HG02610 (cell line): ENCODE data around the gene ARPC5L.
"Not testable (repeated sequence)": the region's sequence is repeated elsewhere in the genome, so short reads cannot be mapped to it uniquely, and the experiment has no call there.

Experiments
- ATAC-seq: cut with Tn5 transposase; IDR thresholded peaks from one replicate; pipeline ENCODE4 v1.9.1; 2021; ENCODE audit warnings: mild to moderate bottlenecking, moderate library complexity; ENCODE audit not compliant: unreplicated experiment

ARPC5L gene

DNA sequence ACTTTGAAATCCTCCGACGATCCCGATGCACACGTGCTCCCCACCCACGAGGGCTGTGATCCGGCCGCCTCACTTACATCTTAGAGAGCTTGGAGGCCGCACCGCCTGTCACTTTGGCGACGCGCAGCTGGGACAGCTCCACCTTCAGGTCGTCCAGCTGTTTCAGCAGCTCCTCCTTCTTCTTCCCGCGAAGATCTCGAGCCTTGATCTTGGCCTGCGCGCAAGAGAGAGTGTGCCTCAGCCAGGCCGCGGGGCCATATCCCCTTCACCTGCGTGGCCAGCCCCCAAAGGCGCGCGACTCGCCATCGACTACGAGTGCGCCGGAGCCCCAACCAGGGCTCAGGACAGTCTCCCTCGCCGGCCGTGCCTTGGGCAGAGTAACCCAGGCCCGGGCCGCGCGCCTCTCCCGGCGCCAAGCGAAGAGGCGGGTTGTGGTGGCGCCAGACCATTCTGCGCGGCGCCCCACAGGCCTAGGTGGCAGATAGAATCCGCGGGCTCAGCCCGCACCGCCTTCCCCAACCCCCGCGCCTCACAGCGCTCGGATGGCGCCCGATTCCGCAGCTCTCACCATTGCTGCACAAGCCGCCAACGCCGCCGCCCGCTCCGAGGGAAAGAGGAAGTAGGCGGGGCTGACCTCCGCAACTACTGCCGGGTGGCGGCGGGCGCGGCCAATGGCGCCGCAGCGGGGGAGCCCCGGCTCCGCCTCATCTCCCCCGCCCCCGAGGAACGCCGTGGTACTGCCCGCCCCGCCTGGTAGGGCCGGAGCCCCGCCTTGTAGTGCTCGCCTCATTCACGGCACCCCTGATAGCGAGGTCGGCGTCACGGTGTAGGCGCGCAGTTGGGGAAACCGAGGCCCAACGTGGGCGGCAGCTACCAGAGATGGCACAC, at the start of gene ARPC5L, which contains the start of gene RPL35:
Gene ARPC5L, plus strand, starts transcription at position 789 of the 888 bp plus-strand sequence. CDS start 7,161 bp downstream, outside the sequence.
Gene RPL35, minus strand, starts transcription at position 616 of the 888 bp plus-strand sequence. Its CDS starts 45 bp downstream, at position 571.
- ATAC-seq, result peak; percentile 94

- no peak for ATAC-seq
Measured at GRCh38 chr9:124812441-124812876, 49.5 kb upstream of the ARPC5L start.

DNA sequence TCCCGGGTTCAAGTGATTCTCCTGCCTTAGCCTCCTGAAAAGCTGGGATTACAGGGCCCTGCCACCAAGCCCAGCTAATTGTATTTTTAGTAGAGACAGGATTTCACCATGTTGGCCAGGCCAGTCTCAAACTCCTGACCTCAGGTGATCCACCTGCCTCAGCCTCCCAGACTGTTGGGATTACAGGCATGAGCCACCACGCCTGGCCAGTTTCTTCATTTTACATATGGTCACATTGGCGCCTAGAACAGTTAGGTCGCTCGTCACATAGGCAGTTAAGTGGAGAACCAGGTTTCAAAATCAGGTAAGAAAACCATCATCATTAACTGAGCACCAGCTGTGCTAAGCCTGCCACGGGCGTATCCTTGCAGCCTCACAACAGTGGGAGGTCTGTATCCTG, 48.9 kb upstream of the ARPC5L start:
- no peak for ATAC-seq

GRCh38 chr9:124813501-124814163, 48.3 kb upstream of the ARPC5L start:
- no peak for ATAC-seq

GRCh38 chr9:124814164-124814535, 47.8 kb upstream of the ARPC5L start:
- ATAC-seq, result no peak

DNA sequence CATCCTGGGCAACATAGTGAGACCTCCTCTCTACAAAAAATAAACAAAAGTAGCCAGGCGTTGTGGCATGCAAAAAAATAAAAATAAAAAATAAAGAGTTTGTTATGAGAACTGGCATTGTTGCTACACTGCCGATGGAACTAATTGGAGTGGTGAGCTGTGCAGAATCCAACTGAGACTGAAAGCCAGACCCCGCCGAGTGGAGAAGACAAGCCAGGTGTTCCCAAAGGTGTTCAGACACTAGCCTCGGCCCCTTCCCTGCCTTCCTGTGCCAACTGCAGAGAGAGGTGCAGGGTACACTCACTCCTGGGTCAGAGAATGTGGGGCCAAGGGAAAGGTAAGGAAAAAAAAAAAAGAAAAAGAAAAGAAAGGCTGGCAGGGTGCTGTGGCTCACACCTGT, 46.3 kb upstream of the ARPC5L start:
- ATAC-seq, result no peak

GRCh38 chr9:124818431-124819281, 43.3 kb upstream of the ARPC5L start:
- ATAC-seq, result peak; percentile 55

- no peak for ATAC-seq
Measured at GRCh38 chr9:124820698-124821623, 41.0 kb upstream of the ARPC5L start.

GRCh38 chr9:124828489-124829333, 33.2 kb upstream of the ARPC5L start:
- no peak for ATAC-seq

- ATAC-seq, result no peak
Measured at GRCh38 chr9:124829334-124829669, 32.6 kb upstream of the ARPC5L start.

- no peak for ATAC-seq
Measured at GRCh38 chr9:124830593-124830992, 31.3 kb upstream of the ARPC5L start.

- no peak for ATAC-seq
Measured at GRCh38 chr9:124831642-124832364, 30.1 kb upstream of the ARPC5L start.

DNA sequence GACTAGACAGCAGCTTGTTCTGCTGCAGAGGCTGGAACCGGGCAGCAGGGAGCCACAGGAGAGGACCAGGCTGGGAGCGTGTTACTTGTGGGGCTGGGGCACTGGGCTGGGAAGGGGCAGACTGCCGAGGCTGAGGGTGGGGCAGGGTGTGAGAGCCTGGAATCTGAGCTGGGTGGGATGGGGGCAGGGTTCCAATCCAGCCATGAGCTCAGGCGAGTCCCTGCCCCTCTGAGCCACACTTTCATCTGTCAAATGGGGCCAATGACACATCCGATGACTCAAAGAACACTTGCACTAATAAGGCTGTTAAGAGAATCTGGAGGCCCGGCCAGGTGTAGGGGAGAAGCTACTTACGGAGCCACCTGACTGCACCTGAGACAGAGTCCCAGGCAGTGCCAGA, 27.3 kb upstream of the ARPC5L start:
- ATAC-seq, result no peak

GRCh38 chr9:124835026-124835557, 26.8 kb upstream of the ARPC5L start:
- ATAC-seq, result no peak

- ATAC-seq, result not testable (repeated sequence)
Measured at GRCh38 chr9:124838132-124838531, 23.8 kb upstream of the ARPC5L start.

GRCh38 chr9:124838567-124839275, 23.2 kb upstream of the ARPC5L start:
- ATAC-seq, result not testable (repeated sequence)

DNA sequence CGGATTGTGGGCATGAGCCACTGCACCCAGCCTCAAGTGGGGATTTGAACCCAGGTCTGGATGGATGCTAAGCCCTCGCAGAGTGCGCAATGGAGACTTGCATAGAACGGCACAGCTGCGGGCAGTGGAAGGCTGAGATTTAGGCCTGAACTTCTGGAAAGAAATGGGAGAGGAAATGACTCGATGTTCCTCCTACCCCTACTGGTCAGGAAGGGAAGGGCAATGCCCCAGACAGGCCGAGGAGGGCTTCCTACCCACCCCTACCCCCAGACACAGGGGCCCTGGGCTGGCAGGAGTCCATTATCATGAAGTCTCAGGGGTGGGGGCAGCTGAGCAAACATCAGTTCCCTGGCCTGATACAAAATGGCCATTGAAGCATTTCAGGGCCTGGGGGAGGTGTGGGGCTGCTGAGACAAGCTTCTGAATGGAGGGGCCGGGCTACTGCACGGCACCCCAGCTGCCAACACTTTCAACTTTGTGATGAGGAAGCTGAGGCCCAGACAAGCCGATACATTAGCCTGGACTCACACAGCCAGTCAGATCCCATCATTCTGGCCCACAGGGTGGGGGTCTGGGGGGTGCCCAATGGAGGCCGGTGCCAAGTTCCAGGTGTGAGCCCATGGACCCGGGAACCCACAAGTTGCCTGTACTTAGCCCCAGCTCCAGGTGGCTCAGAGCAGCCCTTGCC, 22.2 kb upstream of the ARPC5L start:
- no peak for ATAC-seq
